OCI-LY7 (cell line): ENCODE results near the gene SCAF1. TPM values are rescaled to one million over a fixed set of nuclear protein-coding genes. Genes with fewer than 3 reads are reported as not detected.

Experiments used
- BruUV-seq: library from RNA; stranded (reverse); fragments of 400-500 nt; replicated peaks from 2 replicates; lab custom pipeline; 2021; lab: Mats Ljungman, UMichigan
- CTCF ChIA-PET: fragments of 300-600 bp; sonication (Branson Sonifier 250); formaldehyde crosslinking; loops from one replicate; lab custom pipeline; 2022; ENCODE audit warnings: antibody characterized with exemption; ENCODE audit not compliant: unreplicated experiment; lab: Charles Lee
- POLR2A ChIA-PET: fragments of 300-600 bp; sonication (Branson Sonifier 250); formaldehyde crosslinking; loops from one replicate; lab custom pipeline; 2022; ENCODE audit warnings: antibody characterized with exemption; lab: Charles Lee
- DNase-seq: peaks from one replicate; pipeline ENCODE4 v3.0.0-alpha.2; 2015; ENCODE audit warnings: low spot score
- H2AFZ ChIP-seq: fragments of 200-600 bp; sonication (generic), shearing (Covaris generic); 2 replicates; pipeline ENCODE4 v1.6.1; 2014; ENCODE audit warnings: mild to moderate bottlenecking, antibody characterized with exemption, low read length, moderate library complexity
- H3K27ac ChIP-seq: fragments of 200-600 bp; sonication (generic); 2 replicates; pipeline ENCODE4 v1.5.1; 2014; ENCODE audit warnings: mixed run types, low read depth, mild to moderate bottlenecking, moderate library complexity, low read length, inconsistent platforms; ENCODE audit not compliant: poor library complexity, severe bottlenecking
- H3K36me3 ChIP-seq: fragments of 200-600 bp; sonication (generic); 2 replicates; pipeline ENCODE4 v1.6.1; 2014; ENCODE audit warnings: mild to moderate bottlenecking, antibody characterized with exemption, low read length, moderate library complexity, mixed read lengths; ENCODE audit not compliant: insufficient read depth
- H3K4me1 ChIP-seq: fragments of 200-600 bp; sonication (generic); 2 replicates; pipeline ENCODE4 v1.5.1; 2014; ENCODE audit warnings: mild to moderate bottlenecking, low read length; ENCODE audit not compliant: insufficient read depth, poor library complexity, severe bottlenecking
- H3K4me2 ChIP-seq: fragments of 200-600 bp; sonication (generic); 2 replicates; pipeline ENCODE4 v1.6.1; 2014; ENCODE audit warnings: mild to moderate bottlenecking, low read length
- H3K4me3 ChIP-seq: fragments of 200-600 bp; sonication (generic); 2 replicates; pipeline ENCODE4 v1.5.1; 2014; ENCODE audit warnings: mild to moderate bottlenecking, low read depth, low read length; ENCODE audit not compliant: poor library complexity, severe bottlenecking
- H3K79me2 ChIP-seq: fragments of 200-600 bp; sonication (generic); 2 replicates; pipeline ENCODE4 v1.6.1; 2016; ENCODE audit warnings: low read depth, mild to moderate bottlenecking, low read length, moderate library complexity, mixed read lengths; ENCODE audit not compliant: insufficient read depth
- H3K9me2 ChIP-seq: fragments of 200-600 bp; sonication (generic); 2 replicates; pipeline ENCODE4 v1.6.1; 2016; ENCODE audit warnings: mild to moderate bottlenecking, low read length, mixed read lengths; ENCODE audit not compliant: insufficient read depth
- H3K9me3 ChIP-seq: fragments of 200-600 bp; sonication (generic); 2 replicates; pipeline ENCODE4 v1.6.1; 2014; ENCODE audit warnings: mild to moderate bottlenecking, mixed run types, low read length, mixed read lengths
- H4K20me1 ChIP-seq: fragments of 200-600 bp; sonication (generic); 2 replicates; pipeline ENCODE4 v1.6.1; 2014; ENCODE audit warnings: mild to moderate bottlenecking, antibody characterized with exemption, low read length, moderate library complexity, mixed read lengths; ENCODE audit not compliant: insufficient read depth
- CTCF ChIP-seq: fragments of 200-600 bp; sonication (generic); conservative IDR thresholded peaks from 2 replicates; pipeline ENCODE4 v1.5.1; 2014; ENCODE audit warnings: mild to moderate bottlenecking, antibody characterized with exemption, low read length, moderate library complexity, mixed read lengths
- EZH2phosphoT487 ChIP-seq: fragments of 200-600 bp; sonication (generic); IDR thresholded peaks from 2 replicates; pipeline ENCODE4 v1.6.1; 2018; ENCODE audit warnings: low read depth, borderline replicate concordance, mild to moderate bottlenecking, mixed run types, antibody characterized with exemption, low read length, moderate library complexity, mixed read lengths
- intact Hi-C: fragments of 100-400 bp; cut with micrococcal nuclease; formaldehyde crosslinking; loops from one replicate; pipeline ENCODE4 v1.10.0; 2022; ENCODE audit not compliant: unreplicated experiment
- total RNA-seq, 2 experiments: library from RNA; depleted of rRNA in 1 of 2; stranded (reverse); fragments of >200 nt in 1 of 2; shearing (Covaris generic) in 1 of 2; gene quantifications; 2 replicates each; pipeline ENCODE4 v1.2.3, GENCODE V29; 2014 to 2022

Gene SCAF1
- total RNA-seq, 2 experiments from 2014 or later: 15.0 to 44.0 TPM

GRCh38 chr19:49635530-49636232, 6.3 kb upstream of the SCAF1 start:
- Histone ChIP-seq H3K4me3 (no peak overlapping the region), H3K79me2 (no peaks in the 10 kb centered on the region), H2AFZ (no peak overlapping the region), H3K4me2 (no peak overlapping the region), H3K4me1 (peaks cover 7% of the 10 kb centered on the region), H4K20me1 (no peaks in the 10 kb centered on the region), H3K36me3 (no peaks in the 10 kb centered on the region), H3K27ac (no peak overlapping the region), H3K9me3 (no peaks in the 10 kb centered on the region), H3K9me2 (no peaks in the 10 kb centered on the region)
- BruUV-seq: no TSS peak
- ChIA-PET POLR2A (no interaction called here), CTCF (no interaction called here)
- no peak for TF ChIP-seq CTCF
- TF ChIP-seq EZH2phosphoT487: no peak
- no peak for DNase-seq
- intact Hi-C loops: no loop called here

GRCh38 chr19:49636233-49636932, 5.6 kb upstream of the SCAF1 start:
- Histone ChIP-seq H3K9me3 (no peaks in the 10 kb centered on the region), H3K9me2 (no peaks in the 10 kb centered on the region), H2AFZ (no peak overlapping the region), H4K20me1 (no peaks in the 10 kb centered on the region), H3K36me3 (no peaks in the 10 kb centered on the region), H3K4me1 (peaks cover 7% of the 10 kb centered on the region), H3K27ac (no peak overlapping the region), H3K4me2 (no peak overlapping the region), H3K4me3 (no peak overlapping the region), H3K79me2 (0 out of 2 replicates have a peak, but pooled peaks cover 5% of the 10 kb centered on the region)
- no peak for DNase-seq
- TF ChIP-seq CTCF: no peak
- no peak for TF ChIP-seq EZH2phosphoT487
- ChIA-PET CTCF (no interaction called here), POLR2A (no interaction called here)
- no TSS peak for BruUV-seq
- intact Hi-C loops: no loop called here
